GM10248 (cell line): ENCODE data around the gene SLC7A5.

Experiments used
- CTCF ChIA-PET: fragments of 300-600 bp; sonication (Branson Sonifier 250); formaldehyde crosslinking; extraction: SDS; loops from one replicate; lab custom pipeline; 2021; ENCODE audit warnings: antibody characterized with exemption; lab: Yijun Ruan, JAX
- POLR2A ChIA-PET: fragments of 350-650 bp; sonication (Branson Sonifier 250); formaldehyde crosslinking; extraction: SDS; loops from one replicate; lab custom pipeline; 2020; ENCODE audit warnings: antibody characterized with exemption; lab: Yijun Ruan, JAX
- DNase-seq: peaks from one replicate; pipeline ENCODE4 v3.0.0; 2012; ENCODE audit errors: extremely low spot score
- TF ChIP-seq, protein P1 (sequence below): IDR thresholded peaks from 2 replicates; pipeline ENCODE4 v1.5.1; 2012; ENCODE audit warnings: mild to moderate bottlenecking, low read depth; ENCODE audit errors: extremely low read depth, missing control alignments, control extremely low read depth

Gene SLC7A5

DNA sequence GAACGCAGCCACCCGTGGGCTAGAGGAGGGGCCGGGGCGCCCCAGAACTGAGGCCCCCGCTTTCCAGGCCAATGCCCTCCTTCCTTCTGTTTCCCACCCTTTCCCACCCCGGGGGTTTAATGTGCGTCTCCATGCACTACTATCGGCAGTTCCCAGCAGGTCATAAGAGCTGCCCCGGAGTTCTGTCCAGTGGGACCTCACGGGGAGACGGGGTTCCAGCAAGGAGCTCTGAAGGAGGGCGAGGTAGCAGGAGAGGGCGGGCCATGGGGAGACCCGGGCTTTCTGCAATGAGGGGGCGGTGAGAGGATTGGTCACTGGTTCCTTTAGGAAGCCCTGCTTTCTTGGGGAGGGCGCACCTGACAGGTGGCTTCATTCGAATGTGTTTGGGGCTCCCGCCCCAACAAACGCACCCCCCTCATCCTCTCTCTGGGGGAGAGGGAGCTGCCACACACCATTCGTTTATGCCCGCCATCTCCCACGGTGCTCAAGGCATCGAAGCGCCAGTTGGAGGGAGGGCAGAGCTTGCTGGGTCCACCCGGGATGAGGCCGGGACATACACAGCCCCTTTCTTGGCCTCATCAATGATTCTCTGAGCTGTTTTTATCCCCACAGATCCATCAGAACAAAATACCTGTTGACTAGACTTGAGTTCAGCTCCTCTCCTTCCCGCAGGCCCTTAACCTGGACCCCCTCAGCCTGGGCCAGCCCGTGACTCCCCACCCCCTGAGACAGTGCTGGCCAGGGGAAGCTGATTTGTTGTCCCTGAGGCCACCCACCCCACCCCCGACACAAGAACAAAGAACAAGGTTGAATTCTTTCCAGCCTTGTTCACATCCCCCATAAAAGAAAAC lies 44.1 kb downstream of the SLC7A5 start:
- DNase-seq = no peak
- ChIA-PET CTCF (interaction anchor here (0.8 to 3.2 kb wide), 7 partner anchors 9 to 46 kb away, joined by 3 to 16 read pairs (median 4); no protein-coding TSS in a partner anchor), POLR2A (interaction anchor here (0.6 to 0.7 kb wide), 2 partner anchors 15 to 243 kb away, joined by 3 to 4 read pairs; no protein-coding TSS in a partner anchor)
- TF ChIP-seq, protein P1, sequence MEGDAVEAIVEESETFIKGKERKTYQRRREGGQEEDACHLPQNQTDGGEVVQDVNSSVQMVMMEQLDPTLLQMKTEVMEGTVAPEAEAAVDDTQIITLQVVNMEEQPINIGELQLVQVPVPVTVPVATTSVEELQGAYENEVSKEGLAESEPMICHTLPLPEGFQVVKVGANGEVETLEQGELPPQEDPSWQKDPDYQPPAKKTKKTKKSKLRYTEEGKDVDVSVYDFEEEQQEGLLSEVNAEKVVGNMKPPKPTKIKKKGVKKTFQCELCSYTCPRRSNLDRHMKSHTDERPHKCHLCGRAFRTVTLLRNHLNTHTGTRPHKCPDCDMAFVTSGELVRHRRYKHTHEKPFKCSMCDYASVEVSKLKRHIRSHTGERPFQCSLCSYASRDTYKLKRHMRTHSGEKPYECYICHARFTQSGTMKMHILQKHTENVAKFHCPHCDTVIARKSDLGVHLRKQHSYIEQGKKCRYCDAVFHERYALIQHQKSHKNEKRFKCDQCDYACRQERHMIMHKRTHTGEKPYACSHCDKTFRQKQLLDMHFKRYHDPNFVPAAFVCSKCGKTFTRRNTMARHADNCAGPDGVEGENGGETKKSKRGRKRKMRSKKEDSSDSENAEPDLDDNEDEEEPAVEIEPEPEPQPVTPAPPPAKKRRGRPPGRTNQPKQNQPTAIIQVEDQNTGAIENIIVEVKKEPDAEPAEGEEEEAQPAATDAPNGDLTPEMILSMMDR = no peak

DNA sequence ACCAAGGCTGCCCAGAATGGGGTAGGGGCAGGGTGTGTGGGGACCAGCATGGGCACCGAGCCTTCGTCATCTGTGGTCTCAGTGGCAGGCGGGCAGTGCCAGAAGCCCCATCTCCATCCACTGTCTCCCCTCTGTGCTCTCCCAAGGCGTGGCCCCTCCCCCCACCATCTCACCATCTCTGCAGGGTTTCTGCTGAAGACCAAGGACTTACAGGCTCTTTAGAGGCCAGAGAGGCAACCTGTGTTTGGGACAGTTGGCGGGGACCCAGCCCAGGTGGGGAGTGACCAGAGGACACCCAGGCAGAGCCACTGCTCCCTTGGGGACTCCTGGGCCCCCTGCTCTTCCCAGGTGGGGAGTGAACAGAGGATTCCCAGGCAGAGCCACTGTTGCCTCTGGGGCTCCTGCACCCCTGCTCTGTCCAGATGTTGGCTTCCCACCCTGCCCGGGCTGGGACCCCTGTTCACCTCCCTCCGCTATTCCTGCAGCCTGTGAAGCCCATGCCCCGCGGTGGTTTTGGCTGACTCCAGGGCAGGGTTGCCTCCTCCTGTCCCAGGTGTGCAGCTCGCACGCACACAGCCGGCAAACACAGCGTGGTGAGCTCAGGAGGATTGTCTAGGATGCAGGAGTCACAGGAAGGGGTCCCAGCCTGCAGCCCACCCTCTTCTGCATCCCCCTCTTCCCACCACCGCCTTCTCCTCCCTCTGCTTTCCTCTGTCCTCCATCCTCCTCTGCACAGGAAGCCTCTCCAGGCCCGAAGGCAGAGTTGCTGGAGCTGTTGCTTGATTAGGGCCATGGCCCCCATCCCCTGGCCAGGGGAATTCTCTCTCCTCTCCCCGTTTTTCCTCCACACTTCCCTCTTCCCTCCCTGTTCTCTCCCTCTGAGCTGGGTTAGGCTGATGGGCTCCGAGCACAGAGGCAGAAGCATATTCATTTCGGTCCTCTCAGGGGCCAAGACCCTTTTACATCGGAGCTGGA lies 45.0 kb downstream of the SLC7A5 start:
- DNase-seq = no peak
- TF ChIP-seq, protein P1 = no peak
- ChIA-PET POLR2A (interaction anchor here (0.5 kb wide), 1 partner anchor 11 kb away, joined by 7 read pairs; no protein-coding TSS in a partner anchor), CTCF (interaction anchor here (1.0 to 3.2 kb wide), 6 partner anchors 8 to 47 kb away, joined by 3 to 16 read pairs (median 4); no protein-coding TSS in a partner anchor)

DNA sequence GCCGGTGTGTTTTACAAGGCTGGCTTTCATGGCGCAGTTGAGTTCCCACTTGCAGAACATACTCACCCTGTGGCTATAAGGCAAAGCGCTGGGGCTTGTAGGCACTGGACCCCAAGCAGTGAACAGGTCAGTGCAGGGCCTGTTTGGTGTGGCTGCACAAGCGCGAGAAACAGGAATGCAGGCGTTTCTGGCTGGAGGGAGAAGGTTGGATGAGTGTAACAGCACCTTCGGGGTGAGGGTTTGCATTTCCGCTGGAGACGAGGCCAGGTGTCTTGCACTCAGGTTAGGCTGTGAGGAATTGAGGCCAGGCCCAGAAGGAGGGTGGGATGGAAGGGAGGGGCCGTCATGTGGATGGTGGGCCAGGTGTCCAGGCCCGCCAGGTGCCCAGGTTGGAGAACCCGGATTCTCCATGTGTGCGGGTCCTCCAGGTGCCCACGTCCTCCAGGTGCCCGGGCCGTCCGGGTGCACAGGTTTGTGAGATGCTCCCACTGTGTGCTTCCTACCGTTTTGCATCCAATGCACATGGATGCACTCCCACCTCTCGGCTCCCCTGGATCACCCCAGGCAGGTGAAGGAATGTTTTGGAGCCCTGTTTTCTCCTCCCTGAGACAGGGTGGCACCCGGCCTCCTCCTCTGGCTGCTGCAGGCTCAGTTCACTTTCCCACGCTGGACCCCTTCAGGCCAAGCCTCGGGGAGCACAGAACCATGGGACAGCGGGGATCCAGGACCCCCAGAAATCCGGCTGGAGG lies 46.0 kb downstream of the SLC7A5 start:
- CTCF ChIA-PET = interaction anchor here (1.9 to 3.2 kb wide), 2 partner anchors 13 to 26 kb away, joined by 6 to 16 read pairs; no protein-coding TSS in a partner anchor
- no peak for DNase-seq
- TF ChIP-seq, protein P1 = no peak
- POLR2A ChIA-PET = no interaction called here

DNA sequence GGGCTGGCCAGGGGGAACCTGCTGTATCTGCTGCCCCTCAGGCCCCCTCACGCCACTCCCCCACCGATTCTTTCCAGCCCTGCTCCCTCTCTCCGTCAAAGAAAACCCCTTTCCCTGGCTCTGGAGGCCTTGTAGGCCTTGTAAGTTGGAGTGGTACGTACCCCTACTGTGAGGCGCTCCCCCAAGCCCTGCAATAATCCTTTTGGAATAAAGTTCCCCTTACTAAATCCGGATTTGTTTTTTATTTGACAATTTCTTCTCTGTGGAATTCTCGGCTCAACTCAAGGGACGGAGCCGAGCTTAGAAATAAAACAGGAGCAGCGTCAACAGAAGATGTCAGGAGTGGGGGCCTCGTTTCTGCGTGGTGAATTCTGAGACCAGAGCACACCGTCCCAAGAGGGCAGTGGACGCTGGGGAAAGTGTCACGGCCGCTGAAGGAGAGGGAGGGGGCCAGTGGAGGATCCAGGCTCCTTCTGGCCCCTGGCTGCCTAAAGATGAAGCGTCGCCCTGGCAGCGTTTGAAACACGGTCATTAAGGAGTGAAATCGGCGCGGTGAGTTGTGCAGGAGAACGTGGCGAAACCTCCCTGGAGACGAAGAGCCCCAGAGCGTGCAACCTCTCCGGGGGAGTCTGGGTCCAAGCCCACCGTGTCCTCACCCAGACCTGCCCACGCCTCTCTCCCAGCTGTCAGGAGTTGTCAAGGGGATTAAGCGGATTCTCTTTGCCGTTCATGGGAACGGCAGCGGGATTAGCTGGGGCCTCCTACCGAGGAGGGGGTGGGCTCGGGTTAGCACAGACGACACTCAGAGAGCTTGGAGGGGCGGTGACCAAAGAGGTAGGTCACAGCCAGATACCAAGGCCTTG lies 47.0 kb downstream of the SLC7A5 start:
- ChIA-PET POLR2A (no interaction called here), CTCF (interaction anchor here (1.1 to 1.7 kb wide), 4 partner anchors 14 to 48 kb away, joined by 5 to 7 read pairs (median 6); no protein-coding TSS in a partner anchor)
- DNase-seq = no peak
- TF ChIP-seq, protein P1 = no peak

DNA sequence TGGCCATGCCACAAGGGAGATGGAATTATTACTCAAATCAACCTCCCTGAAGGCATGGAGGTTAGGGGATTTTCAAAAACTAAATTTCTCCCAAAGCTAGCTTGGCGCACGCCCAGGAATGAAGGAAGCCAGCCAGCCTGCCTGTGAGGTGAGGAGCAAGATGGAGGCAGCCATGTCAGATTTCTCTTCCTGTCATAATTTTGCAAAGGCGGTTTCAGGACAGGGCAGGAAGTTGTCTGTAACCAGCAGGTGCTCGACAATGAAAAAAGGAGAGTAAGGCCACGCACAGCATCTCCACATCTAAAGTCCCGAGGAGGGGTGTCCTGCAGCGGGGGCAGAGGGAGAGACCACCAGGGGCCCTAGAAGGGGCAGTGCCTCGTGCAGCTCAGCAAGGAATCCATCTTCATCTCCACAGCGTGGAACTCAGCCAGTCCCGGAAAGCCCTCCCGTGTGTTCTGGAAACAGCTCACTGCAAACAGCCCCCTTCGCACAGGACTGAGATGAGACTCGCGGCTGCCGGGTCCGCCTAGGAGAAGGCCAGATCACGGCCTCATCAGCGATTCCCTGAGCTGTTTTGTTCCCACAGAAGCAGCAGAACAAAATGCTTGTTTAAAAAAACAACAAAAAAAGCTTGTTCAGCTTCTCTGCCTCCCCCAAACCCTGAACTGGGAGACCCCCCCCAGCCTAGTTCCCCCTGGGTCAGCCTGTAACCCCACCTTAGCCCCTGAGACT lies 47.8 kb downstream of the SLC7A5 start:
- CTCF ChIA-PET = interaction anchor here (1.1 to 2.8 kb wide), 5 partner anchors 15 to 49 kb away, joined by 5 to 10 read pairs (median 7); no protein-coding TSS in a partner anchor
- TF ChIP-seq, protein P1 = no peak
- POLR2A ChIA-PET = no interaction called here
- DNase-seq = no peak
